Activated CD8-positive, alpha-beta memory T cell treated with anti-CD3 and anti-CD28 coated beads, Interleukin-2, amount 50 U/mL, for 24 hours (primary cell): Measurements from ENCODE around the gene TBX20.
"Not testable (repeated sequence)": the region's sequence is repeated elsewhere in the genome, so short reads cannot be mapped to it uniquely, and the experiment has no call there.

Experiments
- DNase-seq: peaks from one replicate; pipeline ENCODE4 v3.0.0-alpha.2; 2020; ENCODE audit errors: extremely low read depth

TBX20 gene

DNA sequence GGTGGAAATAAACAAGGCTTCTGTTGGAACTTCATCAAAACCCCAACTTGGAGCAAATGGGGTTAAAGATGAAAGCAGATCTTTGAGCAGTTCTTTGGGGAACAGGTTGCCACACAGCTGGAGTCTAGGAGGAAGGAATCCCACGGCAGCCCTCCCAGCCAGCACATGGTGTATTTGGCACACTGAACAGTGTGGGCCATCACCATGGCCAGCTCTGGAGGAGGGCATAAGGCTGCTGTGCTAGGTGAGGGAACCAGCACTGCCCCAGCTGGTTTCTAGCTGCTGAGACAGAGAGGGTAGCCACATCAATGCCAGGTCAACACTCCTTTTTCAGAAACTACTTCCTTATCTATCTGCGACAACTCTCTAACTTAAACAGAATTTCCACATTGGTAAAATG is 33.7 kb downstream of the TBX20 start:
- DNase-seq = not testable (repeated sequence)

DNA sequence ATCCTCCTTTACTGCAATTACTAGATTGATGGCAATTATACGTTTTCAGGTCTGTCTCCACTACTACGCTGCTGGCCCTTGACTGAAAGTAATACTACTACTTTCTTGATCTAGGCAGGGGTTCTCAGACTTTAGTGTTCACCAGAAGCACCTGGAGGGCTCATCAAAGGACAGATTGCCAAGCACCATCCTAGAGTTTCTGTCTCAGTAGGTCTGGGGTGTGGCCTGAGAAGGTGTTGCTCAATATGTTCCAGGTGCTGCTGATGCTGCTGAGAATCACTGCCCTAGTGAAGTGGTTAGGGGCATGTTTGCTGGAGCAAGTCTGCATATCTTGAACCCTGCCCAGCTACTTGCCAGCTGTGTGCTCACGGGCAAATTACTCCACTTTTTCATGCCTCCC is 37.9 kb downstream of the TBX20 start:
- not testable (repeated sequence) for DNase-seq

DNA sequence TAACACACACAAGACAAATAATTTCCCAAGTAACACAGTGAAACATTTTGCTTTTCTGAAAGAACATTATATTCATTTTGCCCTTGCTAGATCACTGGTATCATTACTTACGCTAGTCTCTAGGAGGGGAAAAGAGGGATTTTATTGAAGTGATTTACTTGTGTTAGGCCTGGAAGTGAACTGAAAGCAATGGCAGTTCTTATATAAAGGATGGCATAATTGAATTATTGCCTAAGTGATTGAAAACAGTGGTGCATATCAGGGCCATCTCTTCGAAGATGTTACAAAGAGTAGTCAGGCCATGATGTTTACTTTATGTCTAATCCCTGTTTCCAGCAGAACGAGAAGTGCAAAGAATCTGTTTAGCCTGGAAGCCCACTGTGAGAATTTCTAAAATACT is 38.8 kb downstream of the TBX20 start:
- not testable (repeated sequence) for DNase-seq

DNA sequence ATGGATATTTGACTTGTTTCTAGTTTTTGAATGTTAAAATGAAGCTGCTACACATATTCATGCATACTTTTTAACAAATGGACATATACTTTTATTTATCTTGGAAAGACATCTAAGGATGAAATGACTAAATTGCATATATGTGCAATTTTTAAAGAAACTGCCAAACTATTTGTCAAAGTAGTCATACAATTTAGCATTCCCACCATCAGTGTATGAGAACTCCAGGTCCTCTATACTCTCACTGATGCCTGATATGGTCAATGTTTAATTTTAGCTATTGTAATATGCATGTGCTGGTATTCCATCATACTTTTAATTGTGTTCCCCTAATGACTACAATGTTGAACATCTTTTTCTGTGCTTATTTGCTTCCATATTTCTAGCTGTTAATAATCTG is 47.0 kb downstream of the TBX20 start:
- DNase-seq = not testable (repeated sequence)

DNA sequence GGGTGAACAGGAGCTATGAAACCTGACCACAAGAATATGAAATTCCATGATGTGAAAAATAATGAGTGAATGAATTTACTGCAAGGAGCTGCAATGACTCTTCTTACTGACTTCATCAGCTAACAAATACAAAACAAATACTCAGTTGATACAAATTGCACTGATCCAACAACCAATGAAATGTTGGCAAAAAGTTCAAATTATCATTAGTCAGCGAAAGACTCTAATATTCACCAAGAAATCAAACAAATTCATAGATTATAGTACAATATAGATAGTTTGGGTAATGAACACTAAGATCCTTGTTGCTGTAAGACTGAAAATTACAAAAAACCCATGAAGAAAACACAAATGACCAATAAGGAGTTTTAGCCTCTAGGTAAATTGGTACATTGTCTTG is 49.0 kb downstream of the TBX20 start:
- DNase-seq = not testable (repeated sequence)

DNA sequence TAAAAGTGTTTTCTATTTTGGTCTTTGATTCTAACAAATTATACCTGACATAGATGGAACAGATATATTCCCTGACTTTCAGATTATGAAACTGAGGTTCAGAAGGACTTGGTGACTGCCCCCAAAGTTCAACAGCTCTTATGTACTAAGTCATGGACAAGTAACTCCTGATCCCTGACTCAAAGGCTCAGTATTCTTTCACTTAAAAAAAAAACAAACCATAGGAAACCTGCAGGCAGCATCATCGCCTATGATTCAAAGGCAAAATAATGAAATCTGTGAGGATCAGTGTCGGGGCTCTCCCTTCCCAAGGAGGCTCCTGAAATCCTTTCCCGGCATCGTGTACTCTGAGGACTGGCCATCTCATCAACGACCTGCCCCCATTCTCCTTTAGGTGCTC is 49.9 kb downstream of the TBX20 start:
- not testable (repeated sequence) for DNase-seq

DNA sequence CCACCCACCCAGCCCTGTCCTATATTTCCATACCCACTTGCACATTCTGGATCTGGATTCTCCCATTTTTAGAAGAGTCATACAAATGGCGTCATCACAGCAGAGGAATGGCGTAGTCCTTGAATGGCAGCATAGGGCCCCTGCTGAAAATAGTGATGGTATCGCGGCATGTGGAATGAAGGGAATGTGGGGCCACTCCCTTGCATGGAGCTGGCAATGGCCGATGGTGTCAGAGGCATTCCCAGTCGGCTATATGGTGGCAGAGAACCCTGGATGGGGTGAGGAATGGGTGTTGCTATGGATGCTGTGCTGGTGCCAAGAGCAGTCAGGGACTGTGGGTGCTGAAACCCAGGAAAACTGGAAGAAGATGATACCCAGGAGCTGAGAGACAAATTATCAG is 51.5 kb downstream of the TBX20 start:
- DNase-seq = not testable (repeated sequence)

DNA sequence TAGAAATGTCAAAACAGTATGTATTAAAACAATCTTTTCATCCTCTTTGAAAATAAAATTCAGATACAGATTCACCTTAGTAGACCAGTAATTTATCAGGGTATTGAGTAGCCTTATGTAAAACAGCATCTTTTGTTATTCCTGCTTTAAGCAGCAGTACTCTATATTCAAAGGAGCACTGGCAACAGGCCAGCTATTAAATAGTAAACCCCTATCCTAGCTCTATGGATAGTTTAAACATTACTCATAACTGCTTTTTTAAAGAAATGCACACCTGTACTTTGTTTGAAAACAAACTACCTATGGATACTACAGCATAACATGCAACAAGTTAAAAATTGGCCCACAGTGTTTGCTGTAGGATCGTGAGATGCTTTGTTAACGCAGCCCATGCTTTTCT is 53.7 kb downstream of the TBX20 start:
- DNase-seq = not testable (repeated sequence)

DNA sequence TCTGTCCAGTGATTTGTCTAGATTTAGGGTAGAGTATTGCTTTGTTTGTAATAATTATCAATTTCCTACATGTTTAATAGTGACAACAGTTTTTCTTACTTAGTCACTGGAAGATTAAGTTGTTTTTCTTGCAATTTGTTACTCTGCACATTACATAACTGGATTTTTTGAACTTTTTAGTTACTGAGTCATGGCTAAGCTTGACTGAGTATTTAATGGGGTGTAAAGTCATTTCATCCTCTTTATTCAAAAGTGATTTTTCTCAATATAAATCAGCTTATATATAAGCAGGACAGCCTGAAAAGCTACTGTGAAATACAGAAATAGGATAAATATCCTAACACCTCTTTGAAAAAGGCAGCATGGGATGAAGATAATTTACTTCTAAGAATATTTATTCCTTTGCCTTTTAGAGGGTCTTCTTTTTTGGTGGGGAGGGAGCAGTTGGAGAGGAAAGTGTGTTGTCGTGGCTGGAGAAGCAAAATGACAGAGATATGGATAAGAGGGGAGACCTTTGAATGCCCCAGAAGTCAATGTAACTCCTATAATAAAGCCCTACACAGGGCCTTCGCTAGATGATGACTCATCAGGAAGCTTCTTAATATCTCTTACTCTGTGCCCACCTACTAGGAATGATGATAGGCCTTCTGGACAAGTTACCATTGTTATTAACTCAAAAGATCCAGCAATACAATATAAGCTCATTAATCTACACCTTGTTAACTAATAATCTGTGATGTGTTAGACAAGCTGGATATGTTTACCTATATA is 55.3 kb downstream of the TBX20 start:
- DNase-seq = not testable (repeated sequence)

DNA sequence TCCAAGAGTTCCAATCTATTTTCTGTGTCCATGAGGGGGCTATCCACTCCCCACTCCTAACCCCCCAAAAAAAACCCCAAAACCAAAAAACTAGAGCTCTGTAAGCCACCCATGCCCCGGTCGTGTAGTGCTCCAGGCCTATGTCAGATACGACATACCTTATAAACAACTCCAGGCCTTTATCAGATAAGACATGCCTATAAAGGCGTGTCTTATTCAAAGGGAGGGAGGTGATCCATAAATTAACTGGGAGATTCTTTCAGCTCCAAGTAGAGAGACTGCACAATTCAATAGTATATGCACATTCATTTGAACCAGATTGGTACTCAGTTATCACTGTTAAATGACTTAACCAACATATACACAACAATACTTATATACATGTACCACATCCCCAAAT is 62.3 kb downstream of the TBX20 start:
- not testable (repeated sequence) for DNase-seq

DNA sequence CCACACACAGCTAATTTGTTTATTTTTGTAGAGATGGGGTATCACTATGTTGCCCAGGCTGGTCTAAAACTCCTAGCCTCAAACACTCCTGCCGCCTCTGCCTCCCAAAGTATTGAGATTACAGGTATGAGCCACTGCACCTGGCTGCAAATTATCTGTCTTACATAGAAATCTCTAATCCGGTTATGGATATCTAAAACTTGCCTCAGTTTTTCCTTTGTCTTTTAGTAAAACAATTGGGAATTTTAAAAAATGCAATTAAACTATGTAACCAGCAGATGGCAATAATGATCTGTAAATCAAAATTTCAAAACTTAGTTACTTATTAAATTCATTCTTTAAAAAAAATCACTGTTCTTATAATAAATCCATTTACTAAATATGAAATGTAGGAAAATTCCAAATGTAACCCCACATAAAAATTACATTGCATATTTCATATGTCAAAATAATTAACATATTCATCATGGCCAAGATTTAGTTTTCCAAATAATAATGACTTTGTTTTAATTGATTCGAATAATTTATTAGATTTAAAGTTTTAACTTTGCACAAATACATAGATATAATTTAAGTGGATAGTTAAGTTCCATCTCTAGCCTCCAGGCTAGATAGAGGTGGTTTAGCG is 63.6 kb downstream of the TBX20 start:
- not testable (repeated sequence) for DNase-seq

DNA sequence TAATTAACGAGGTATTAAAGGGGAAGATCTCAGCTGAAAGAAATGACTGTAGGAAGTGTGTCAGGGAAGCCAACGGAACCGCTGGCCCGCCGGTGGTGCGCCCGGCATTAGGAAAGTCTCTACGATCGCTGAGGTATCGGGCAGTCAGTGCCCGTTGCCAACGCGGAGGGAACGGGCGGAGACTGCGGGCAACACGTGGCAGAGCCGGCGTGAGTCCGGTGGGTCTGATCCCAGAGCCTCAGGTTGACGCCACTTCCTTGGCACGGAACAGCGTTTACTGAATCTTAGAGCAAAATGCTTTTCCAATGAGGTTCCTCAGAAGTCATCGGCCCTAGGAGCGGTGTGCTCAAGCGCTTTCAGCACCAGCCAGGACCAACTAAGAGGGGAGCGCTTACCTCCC is 67.1 kb downstream of the TBX20 start:
- not testable (repeated sequence) for DNase-seq

DNA sequence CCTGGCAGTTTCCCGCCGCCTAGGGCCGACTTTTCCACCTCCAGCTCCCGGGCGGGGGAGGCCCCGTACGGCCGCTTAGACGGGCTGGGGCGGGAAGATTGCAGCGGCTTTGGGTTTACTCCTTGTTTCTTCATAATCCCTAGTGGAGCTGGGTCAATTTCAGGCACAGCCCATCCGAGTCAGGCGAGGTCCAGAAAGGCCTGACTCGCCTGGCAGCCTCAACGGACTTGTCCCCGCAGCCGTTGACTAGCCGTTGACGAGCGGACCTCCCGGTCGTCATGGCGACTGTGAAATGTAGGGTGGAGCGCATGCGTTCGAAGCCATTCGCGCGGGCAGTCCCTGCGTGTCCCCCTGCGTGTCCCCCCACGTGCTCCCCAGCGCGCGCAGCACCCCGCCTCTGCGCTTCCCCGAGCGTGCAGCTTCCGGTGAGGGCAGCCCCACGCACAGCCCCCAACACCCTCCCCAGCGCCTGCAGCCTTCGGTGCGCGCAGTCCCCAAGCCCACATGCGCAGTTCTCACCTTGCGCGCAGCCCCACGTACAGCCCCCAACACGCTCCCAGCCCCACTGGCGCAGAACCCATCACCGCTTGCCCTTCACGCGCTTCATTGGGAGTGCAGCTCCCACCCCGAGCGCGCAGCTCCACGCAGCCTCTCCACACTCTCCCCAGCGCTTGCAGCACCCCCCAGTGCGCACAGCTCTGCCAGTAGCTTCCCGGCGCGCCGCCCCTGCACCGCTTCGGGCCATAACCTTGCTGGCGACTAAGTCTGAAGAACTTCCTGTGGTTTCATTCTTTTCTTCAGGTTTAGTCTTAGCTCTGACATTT is 67.8 kb downstream of the TBX20 start:
- DNase-seq = no peak

DNA sequence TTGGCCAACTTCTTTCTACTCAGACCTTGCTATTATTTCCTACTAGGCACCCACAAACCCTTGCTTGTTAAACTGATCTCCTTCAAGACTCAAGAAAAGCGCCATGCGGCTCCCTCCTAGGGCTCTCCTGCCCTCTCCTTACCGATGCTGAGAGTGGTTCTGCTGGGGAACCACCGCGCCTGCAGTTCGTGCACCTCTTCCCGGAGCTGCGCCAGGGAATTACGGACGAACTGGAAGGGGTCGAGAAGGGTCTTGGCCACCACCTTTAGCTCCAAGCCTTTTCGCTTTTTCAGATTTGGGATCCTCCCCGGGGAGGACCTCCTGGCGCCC is 68.4 kb downstream of the TBX20 start:
- not testable (repeated sequence) for DNase-seq

DNA sequence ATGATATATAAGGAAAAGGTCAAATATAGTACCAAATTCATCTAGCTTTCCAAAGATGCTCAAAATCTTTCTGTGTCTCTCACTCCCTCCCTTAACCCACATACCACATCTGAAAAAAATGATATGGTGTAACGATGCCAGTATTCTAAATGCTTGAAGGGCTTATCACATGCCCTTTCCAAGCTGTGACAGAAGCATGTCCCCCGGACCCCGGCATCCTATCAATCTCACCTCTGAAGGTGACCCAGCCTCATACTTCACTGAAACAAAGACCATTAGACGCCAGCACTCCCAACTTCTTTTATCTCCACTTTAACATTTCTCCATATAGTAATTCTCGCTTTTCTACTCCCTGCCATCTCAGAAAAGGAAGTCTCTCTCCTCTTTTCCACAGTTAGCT is 68.9 kb downstream of the TBX20 start:
- not testable (repeated sequence) for DNase-seq

DNA sequence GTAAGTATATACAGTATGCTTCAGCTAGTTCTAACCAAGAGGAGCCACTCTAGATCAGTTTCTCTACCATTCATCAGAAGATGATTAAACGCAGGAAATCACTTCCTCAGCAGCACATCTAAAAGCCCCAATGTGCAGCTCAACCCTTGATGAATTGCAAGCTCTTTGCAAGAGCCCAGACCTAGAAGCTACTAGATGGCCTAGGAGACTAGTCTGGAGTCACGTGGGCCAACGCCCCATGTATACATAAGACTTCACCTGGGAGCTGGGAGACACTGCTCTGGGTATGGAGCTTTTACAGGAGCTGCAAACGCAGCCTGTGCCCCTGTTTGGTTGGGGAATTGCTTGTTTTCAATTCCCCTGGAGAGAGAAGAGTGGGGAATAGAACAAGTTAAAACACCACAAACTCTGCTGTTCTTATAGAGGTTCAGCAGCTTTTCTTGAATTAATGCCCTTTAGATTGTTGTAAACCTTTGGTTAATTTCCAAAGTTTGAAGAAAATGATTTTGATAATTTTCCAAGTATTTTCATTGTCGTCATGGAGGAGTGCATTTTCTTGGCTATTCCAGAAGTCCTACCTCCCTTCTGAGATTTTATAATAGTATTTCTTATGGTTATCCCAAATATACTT is 69.9 kb downstream of the TBX20 start:
- DNase-seq = not testable (repeated sequence)

DNA sequence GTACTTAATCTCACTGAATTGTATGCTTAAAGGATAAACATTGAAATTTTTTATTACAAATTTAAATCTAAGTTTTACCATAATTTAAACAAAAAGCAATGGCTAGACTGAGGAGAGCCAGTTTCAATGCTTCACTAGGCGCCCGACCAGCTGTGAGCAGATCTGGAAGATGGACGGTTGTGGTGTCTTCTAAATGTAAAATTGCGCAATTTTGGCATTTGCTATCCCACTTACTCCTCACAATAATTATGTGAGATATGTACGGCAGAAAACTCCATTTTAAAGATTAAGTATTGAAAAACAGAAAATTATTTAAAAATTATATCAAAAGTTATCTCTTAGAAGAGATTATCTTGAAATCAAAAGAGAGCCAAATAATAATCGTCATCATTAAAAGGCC is 73.2 kb downstream of the TBX20 start:
- DNase-seq = not testable (repeated sequence)

DNA sequence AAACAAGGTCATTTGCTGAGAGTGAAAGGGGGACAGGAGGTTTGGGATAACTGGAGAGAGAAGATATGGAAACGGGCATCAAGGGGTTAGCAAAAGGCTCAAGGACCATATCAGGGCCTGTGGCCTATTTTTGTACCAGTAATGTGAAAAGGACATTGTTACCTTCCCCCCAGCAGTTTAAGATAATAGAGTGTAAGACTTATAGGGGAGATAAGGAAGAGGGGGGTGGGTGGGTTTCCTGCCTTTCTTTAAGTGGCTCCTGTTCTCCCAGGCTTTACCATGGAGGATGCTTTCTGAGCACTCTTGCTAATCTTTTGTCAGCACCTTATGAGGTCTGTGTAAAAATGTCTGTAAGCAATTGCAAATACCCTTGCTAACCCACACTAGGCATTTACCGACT is 80.7 kb downstream of the TBX20 start:
- DNase-seq = not testable (repeated sequence)

DNA sequence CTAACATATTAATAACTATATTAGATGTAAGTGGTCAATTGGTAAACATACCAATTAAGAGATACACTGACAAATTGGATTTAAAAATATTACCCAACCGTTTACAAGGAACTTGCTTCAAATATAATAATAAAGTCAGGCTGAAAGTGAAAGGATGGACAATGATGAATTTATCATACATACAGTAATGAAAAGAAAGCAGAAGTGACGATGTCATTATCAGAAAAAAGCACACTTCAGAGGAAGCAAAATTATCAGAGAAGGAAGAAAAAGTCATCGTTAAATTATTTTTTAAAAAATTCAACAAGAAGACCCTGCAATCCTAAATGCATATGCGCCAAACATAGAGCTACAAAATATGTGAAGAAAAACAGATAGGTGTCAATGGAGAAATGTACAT is 81.8 kb downstream of the TBX20 start:
- not testable (repeated sequence) for DNase-seq

DNA sequence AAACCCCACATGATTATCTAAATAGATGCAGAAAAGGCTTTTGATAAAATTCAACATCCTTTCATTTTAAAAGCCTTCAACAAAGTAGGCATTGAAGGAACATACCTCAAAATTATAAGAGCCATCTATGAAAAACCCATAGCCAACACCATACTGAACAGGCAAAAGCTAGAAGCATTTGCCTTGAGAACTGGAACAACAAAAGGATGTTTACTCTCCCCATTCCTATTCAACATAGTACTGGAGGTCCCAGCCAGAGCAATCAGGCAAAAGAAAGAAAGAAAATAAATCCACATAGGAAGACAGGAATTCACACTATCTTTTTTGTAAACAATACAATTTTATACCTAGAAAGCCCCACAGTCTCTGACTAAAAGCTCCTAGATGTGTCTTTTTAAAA is 86.2 kb downstream of the TBX20 start:
- not testable (repeated sequence) for DNase-seq

DNA sequence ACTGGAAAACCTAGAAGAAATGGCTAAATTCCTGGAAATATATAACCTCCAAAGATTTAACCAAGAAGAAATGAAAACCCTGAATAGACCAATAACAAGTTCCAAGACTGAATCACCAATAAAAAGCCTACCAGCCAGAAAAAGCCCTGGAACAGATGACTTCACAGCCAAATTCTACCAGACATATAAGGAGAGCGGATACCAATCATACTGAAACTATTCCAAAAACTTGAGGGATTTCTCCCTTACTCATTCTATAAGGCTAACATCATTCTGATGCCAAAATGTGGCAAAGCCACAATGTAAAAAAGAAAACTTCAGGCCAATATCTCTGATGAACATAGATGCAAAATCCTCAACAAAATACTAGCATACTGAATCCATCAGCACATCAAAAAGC is 86.7 kb downstream of the TBX20 start:
- DNase-seq = not testable (repeated sequence)
